Heart left ventricle (tissue), 13 donors: ENCODE results near the gene MYD88.

Experiments
- POLR2A ChIP-seq, 2 donors: fragments of 450-650 bp; IDR thresholded peaks; one replicate each; pipeline ENCODE4 v1.6.1; 2017; ENCODE audit warnings: antibody characterized with exemption in 2 of 2, mild to moderate bottlenecking in 2 of 2, moderate library complexity in 2 of 2
- TF ChIP-seq, protein P1 (sequence below), 12 donors: fragments of 200-600 bp; sonication (generic) in 4 of 12; IDR thresholded peaks; one replicate each; pipeline versions ENCODE4 v1.5.0 to v1.8.0; 2018 to 2022; ENCODE audit warnings: antibody characterized with exemption in 12 of 12, mild to moderate bottlenecking in 5 of 12
- donor health status: ischemic (EF 13 %, LVEDD 7.1; RV severe dilation, severe dysfunction).
- donor health status: DM: no; HTN: yes; CAD: no.
- donor health status: DM: no; HTN: no; CAD: no.
- donor health status: ischemic (EF 25% LVEDD 6.9; RV normal size, moderate dysfunction).
- donor health status: ischemic (EF 25% LVEDD 5.7; RV mildly dilated, moderate dysfunction).
- donor health status: ischemic (EF 35%, LVEDD 5.7; RV mildly dilated, moderate dysfunction).
- donor health status: nonischemic (EF 11% LVEDD 7.7; RV severe dilation, severe dysfunction).
- donor health status: DM: yes; HTN: yes; CAD: no.
- donor health status: PGD.
- donor health status: ischemic (EF 29% LVEDD 5.4; RV normal size, mild dysfunction).
- donor health status: nonischemic (EF 23%, LVEDD 6.1; RV moderate dilation, normal function).

DNA sequence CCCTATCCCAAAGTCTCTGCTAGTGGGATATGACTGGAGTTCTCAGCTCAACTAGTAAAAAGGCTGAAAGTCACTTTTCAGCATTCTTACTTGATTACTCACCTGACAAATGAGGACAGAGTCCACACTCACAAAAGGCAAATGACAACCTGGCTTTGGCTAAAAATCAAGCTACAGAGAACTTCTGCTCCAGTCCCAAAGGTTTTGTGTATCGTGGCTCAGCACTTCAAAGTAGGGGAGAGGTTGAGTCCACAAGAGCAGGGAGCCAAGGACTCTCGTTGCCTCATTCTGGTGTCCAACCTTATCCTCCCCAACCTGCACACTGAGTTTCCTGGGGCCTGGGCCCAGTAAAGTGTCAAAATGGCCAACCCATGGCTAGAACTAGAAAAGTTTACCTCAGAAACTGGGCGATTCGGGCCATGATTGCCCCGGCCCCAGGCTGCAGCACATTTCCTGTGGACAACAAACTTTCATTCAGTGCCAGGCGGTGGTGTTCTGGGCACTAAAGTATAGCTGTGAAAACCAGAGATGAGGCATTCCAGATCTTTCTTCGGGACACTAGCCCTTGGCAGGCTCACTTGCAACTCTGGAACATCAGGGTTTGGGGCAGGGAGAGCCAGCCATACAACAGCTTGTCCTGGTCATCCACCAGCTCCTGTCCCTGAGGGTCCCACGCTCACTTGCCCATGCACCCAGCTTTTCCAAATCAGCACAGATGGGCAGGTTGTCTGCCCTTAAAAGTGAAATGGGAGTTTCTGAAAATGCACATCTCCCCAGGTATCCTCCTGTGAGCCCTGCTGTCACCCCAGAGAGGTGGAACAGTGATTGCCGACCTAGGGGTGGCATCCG lies 4.7 kb upstream of the MYD88 start:
- TF ChIP-seq, protein P1, sequence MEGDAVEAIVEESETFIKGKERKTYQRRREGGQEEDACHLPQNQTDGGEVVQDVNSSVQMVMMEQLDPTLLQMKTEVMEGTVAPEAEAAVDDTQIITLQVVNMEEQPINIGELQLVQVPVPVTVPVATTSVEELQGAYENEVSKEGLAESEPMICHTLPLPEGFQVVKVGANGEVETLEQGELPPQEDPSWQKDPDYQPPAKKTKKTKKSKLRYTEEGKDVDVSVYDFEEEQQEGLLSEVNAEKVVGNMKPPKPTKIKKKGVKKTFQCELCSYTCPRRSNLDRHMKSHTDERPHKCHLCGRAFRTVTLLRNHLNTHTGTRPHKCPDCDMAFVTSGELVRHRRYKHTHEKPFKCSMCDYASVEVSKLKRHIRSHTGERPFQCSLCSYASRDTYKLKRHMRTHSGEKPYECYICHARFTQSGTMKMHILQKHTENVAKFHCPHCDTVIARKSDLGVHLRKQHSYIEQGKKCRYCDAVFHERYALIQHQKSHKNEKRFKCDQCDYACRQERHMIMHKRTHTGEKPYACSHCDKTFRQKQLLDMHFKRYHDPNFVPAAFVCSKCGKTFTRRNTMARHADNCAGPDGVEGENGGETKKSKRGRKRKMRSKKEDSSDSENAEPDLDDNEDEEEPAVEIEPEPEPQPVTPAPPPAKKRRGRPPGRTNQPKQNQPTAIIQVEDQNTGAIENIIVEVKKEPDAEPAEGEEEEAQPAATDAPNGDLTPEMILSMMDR (IDR thresholded peaks at IDR 0.05) = no peak
- no peak for TF ChIP-seq POLR2A (IDR thresholded peaks at IDR 0.05)
